SK-N-SH (cell line): ENCODE results near the gene MAGI2.
A peak's percentile ranks its signal among the peaks of the same experiment; 100 is the strongest.

Experiments
- EP300 ChIP-seq, 2 experiments: IDR thresholded peaks; 2 replicates each; pipeline versions ENCODE4 v1.4.0 to v1.6.1; 2012; ENCODE audit warnings: borderline replicate concordance in 1 of 2, low read depth in 1 of 2, low read length in 1 of 2
- MAX ChIP-seq: IDR thresholded peaks from 2 replicates; pipeline ENCODE4 v1.4.0; 2012; ENCODE audit warnings: low read depth
- NRF1 ChIP-seq: IDR thresholded peaks from 2 replicates; pipeline ENCODE4 v1.6.1; 2012; ENCODE audit warnings: low read depth, mild to moderate bottlenecking, low read length
- POLR2AphosphoS5 ChIP-seq: IDR thresholded peaks from 2 replicates; pipeline ENCODE4 v1.6.1; 2012; ENCODE audit warnings: low read depth, low read length
- TF ChIP-seq, protein P1 (sequence below): fragments of 200-600 bp; sonication (generic); IDR thresholded peaks from 2 replicates; pipeline ENCODE4 v1.6.1; 2017; ENCODE audit warnings: antibody characterized with exemption, mild to moderate bottlenecking, moderate library complexity
- TF ChIP-seq, protein P2 (sequence below): fragments of 150-350 bp; IDR thresholded peaks from 2 replicates; pipeline ENCODE4 v1.6.1; 2017; ENCODE audit warnings: antibody characterized with exemption, low read length, low read depth, borderline replicate concordance

- TF ChIP-seq, protein P1, sequence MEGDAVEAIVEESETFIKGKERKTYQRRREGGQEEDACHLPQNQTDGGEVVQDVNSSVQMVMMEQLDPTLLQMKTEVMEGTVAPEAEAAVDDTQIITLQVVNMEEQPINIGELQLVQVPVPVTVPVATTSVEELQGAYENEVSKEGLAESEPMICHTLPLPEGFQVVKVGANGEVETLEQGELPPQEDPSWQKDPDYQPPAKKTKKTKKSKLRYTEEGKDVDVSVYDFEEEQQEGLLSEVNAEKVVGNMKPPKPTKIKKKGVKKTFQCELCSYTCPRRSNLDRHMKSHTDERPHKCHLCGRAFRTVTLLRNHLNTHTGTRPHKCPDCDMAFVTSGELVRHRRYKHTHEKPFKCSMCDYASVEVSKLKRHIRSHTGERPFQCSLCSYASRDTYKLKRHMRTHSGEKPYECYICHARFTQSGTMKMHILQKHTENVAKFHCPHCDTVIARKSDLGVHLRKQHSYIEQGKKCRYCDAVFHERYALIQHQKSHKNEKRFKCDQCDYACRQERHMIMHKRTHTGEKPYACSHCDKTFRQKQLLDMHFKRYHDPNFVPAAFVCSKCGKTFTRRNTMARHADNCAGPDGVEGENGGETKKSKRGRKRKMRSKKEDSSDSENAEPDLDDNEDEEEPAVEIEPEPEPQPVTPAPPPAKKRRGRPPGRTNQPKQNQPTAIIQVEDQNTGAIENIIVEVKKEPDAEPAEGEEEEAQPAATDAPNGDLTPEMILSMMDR = no peak
- TF ChIP-seq POLR2AphosphoS5 (peak; percentile 80; the same call in 1 of the 2 replicates), MAX (peak; percentile 84), EP300 (IDR thresholded peaks at IDR 0.05; ENCODE audit: borderline replicate concordance in 1 of 2, low read depth in 1 of 2, low read length in 1 of 2) (no peak), NRF1 (no peak)
- TF ChIP-seq, protein P2, sequence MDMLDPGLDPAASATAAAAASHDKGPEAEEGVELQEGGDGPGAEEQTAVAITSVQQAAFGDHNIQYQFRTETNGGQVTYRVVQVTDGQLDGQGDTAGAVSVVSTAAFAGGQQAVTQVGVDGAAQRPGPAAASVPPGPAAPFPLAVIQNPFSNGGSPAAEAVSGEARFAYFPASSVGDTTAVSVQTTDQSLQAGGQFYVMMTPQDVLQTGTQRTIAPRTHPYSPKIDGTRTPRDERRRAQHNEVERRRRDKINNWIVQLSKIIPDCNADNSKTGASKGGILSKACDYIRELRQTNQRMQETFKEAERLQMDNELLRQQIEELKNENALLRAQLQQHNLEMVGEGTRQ = no peak
Measured at GRCh38 chr7:79453558-79454360, at the start of gene MAGI2.
